Measurements from ENCODE around the gene ATXN1.

DNA sequence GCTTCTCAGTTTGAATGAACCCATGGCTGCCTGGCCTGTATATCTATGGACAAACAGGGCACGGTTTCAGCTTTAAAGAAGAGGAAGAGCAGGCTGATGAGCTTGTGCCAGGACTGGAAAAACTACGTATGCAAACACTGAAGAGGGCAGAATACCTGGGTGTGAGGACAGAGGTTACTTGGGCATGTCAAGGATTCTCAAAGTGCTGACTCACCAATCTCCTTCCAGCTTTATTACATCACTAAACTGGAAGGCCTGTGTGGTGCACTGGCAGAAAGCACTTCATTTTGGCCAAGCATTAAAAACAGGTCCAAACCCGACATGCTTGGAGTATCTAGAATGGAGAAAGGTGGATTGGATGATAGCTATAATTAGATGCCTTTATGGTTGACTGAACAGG, 427.7 kb downstream of the ATXN1 start:
- TF ChIP-seq, protein P1, sequence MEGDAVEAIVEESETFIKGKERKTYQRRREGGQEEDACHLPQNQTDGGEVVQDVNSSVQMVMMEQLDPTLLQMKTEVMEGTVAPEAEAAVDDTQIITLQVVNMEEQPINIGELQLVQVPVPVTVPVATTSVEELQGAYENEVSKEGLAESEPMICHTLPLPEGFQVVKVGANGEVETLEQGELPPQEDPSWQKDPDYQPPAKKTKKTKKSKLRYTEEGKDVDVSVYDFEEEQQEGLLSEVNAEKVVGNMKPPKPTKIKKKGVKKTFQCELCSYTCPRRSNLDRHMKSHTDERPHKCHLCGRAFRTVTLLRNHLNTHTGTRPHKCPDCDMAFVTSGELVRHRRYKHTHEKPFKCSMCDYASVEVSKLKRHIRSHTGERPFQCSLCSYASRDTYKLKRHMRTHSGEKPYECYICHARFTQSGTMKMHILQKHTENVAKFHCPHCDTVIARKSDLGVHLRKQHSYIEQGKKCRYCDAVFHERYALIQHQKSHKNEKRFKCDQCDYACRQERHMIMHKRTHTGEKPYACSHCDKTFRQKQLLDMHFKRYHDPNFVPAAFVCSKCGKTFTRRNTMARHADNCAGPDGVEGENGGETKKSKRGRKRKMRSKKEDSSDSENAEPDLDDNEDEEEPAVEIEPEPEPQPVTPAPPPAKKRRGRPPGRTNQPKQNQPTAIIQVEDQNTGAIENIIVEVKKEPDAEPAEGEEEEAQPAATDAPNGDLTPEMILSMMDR (IDR thresholded peaks at IDR 0.05; ENCODE audit: insufficient read depth, low read length), result no peak
- no peak for TF ChIP-seq SPI1 (IDR thresholded peaks at IDR 0.05; ENCODE audit: borderline replicate concordance, low read depth)
- TF ChIP-seq POLR2AphosphoS5 (IDR thresholded peaks at IDR 0.05; ENCODE audit: low read depth), result no peak
- TF ChIP-seq GABPA (IDR thresholded peaks at IDR 0.05; ENCODE audit: low read depth), result no peak

Data from HL-60 (cell line).